Muscle of arm (tissue), 12 donors: ENCODE results near the gene PMEPA1. TPM values are rescaled to one million over a fixed set of nuclear protein-coding genes. Genes with fewer than 3 reads are reported as not detected.

Experiments used
- DNase-seq: peaks from one replicate; pipeline ENCODE4 v3.0.0-alpha.2; 2013
- polyA plus RNA-seq, 12 donors: library from polyadenylated mRNA; unstranded; fragments of 120-200 nt; gene quantifications; one replicate each; pipeline ENCODE4 v1.2.1, GENCODE V29; 2013; ENCODE audit not compliant: insufficient read length in 12 of 12

The PMEPA1 gene
- polyA plus RNA-seq, 12 donors, result 16.1 to 93.0 (median 22.5) TPM

DNA sequence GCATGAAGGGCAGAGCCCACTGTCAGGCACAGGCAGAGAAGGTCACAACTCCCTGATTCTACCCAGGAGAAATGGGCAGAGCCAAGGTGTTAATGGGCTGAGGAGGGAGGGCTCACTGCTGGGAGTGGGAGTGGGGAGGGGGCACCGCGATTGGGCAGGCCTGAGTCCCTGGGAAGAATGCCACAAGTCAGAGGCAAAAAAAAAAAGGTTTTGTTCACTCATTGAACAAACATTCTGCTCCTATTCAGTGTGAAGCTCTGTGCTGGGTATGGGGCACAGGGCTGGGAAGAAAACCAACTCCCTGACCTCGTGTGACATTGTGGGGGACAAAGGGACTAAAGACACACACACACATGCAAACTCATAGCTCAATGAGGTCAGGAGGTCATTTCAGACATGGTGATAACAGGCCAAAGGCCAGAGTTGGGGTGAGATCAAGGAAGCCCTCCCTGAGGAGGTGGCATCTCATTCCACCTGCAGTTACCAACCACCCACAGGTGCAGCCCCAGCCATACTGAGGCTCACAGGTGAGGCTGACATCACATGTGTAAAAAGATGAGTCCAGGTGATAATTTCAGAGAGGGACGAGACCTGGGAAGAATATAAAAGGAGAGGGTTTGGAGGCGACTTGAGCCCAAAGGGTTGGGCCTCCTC, 3.2 kb upstream of the PMEPA1 start:
- no peak for DNase-seq

DNA sequence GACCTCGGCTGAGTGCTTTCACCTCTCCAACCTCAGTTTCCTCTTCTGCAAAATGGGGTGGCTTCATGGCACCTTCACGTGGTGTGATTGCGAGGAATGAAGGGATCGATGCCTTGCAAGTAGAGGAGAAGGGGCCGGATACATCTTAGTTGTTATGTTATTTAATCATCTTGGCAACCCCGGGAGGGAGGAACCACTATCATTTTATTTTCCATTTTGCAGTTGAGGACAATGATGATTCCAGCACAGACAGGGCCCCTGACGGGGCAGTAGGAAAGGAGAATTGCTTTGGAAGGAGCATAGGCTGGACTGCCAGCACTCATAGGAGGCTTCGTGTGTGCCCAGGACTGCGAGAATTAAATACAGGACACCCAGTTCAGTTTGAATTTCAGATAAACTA, 2.5 kb upstream of the PMEPA1 start:
- no peak for DNase-seq

DNA sequence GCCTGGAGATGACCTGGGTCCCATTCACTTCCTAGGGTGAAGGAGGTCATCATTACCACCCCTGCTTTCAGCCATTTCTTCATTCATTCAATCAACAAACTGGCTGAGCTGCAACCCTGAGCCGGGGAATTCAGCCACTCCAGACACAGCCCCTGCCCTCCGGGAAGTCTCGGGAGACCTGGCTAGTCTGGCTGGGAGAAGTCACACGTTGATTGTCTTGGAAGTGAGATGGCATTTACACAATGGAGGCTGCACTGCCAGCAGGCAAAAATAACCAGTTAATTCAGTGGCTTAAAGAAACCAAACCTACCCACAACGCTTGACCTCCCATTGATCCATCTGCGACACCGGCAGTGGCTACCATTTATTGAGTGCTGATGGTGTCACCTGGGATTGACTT, 2.0 kb upstream of the PMEPA1 start:
- no peak for DNase-seq

DNA sequence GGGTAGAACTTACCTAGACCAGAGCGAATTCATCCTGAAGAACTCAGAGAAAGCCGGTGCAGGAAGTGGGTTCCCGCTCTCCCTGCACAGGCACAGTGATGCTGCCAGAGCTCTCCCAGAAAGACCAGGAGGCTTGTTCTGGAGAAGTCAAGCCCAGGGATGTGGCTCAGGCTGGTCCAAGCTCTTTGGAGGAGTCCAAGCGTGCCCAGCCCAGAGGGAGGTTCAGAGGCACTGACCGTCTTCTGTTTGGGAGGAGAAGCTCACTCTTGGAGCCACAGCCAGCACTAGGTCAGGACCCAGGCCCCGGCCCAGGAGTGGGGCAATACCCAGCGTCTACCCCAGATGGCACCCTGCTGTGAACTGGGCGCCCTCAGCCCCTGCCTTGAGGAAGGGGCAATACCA, 1.5 kb upstream of the PMEPA1 start:
- no peak for DNase-seq

DNA sequence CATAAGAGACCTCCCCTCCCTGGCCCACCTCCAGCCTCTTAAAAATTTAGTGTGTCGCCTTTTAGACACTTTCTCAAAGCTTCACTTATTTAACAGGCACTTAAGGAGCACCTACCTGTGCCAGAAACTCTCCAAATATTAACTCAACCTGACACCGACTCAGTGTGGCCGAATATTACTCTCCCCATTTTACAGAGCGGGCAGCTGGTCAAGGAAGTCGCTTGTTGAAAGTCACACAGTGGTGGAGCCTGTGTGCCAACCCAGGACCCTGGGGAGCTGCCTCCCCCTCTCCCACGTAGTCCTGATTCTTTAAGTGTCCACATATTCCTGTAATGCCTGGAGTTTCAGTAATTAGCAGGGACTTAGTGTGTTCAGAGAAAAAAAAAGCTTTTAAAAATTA, 1.0 kb upstream of the PMEPA1 start:
- no peak for DNase-seq

DNA sequence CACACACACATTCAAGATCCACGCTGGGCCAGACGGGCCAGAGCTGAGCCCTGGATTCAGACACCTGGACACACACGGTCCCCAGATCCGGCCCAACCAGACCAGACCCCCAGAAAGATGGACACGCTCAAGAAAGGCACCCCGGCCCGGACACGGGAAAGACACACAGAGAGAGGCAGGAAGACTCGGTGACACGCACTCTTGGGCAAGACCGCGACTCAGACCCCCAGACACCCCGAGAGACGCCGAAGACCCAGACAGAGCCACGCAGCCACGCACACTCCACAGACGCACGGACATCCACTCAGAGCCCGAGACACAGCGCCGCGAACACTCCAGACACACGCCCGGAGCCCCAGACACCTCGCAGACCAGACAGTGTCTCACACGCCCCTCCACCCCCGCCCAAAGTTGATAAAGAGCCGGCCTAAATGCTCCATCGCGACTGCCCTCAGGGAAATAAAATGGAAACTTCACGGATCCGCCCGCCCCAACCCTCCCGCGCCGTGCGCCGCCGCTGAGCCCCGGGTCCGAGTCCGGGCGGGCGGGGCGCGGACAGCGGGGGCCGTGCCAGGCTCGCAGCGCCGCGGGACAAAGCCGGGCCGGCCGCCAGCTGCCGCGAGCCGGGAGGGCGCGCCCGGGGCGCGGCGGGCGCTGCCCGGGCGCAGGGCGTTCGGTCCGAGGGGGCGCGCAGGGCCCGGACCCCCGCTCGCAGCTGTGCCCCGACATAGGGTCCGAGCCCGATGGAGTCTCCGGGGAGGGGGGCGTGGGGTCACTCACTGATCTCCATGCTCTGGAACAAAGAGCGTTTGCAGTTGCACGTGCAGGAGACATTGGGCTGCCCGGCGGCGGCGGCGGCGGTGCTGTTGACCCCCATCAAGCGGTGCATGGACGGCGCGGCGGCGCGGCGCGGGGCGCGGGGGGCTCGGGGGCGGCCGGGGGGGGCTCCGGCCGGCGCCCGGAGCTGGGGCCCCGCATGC, 831 bp downstream of the PMEPA1 start:
- DNase-seq, result no peak

DNA sequence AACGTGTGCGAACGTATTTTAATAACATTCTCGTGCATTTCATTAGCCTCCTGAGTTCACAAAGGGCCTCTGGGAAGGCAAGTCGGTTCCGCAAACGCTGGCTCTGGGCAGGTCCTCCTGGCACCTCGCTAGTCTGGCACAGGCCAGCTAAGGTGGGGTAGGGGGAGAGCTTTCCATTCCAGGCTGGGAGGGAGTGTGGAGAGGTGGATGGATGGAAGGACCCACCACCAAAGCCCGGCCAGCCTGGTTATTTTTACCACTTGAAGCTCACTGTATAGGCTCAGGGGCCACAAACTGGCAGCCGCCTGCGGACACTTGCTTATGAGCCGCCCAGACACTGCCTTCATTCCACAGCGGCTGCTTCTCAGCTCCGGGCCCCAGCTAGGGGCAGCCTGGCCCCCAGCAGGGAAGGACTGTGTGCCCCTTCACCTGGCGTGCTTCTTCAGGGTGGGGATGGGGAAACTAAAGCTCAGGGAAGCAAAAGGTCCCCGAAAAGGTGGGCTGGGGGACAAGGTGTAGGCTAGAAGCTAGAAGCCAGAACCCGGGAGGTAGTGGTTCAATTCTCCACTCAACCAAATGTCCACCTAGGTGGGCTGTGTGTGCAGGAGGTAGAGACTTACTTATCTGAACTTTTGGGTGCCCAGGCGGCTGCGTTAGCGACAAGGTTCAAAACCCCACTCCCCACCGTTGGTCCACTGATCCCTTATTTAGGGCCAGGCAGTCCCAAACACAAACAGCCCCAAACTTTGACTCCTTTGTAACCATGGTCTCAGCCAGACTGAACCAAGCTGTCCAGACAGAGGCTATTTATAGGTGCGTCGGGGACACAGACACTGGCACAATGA, 1.7 kb downstream of the PMEPA1 start:
- no peak for DNase-seq

DNA sequence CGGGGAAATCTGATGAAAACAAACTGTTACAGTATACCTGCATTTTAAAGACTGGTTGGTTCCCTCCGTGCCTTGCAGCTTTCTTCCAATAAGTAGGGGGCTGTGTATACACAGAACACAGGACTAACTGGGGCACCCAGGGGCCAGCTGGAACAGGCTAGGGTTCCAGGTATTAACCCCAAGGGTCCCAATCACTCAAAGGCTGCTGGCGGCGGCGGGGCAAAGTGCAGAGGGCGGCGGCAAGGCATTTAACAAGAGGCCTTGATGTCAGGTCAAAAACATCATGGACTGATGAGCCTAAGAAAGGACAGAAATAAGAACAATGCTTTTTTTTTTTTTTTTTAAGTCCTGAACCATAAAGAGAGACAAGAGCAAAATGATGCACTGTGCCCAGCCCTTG, 2.5 kb downstream of the PMEPA1 start:
- DNase-seq, result no peak

DNA sequence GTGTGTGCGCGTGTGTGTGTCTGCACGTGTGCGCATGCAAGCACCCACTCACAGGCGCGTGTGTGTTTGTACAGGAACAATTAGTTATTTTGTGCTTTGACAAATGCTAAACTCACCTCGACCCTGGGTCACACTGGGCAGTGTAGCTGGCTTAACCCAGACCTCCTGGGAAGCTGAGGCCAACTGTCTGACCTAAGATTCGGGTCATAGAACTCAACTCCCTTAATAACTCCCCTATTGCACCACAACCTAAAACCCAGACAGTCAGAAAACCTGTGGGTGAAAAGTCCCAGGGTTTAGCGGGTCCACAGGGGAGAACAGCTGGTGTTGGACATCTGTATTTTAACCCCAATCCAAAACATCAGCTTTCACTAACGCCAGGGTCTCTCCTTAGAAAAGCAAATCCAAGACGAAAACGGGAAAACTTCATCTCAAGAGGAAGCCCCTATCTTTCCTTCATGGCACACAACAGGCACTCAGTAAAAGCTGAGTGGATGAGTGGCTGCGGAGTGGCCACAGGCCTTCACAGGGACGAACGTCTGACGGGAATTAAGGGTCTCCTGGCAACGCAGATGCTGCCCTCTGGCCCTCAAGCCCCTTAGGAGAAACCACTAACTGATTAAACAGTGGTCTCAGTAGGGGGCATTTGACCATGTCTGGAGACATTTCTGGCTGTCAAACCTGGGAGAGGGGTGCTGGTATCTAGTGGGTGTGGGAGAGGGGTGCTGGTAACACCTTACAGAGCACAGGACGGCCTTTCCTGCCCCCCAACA, 4.5 kb downstream of the PMEPA1 start:
- DNase-seq, result no peak

DNA sequence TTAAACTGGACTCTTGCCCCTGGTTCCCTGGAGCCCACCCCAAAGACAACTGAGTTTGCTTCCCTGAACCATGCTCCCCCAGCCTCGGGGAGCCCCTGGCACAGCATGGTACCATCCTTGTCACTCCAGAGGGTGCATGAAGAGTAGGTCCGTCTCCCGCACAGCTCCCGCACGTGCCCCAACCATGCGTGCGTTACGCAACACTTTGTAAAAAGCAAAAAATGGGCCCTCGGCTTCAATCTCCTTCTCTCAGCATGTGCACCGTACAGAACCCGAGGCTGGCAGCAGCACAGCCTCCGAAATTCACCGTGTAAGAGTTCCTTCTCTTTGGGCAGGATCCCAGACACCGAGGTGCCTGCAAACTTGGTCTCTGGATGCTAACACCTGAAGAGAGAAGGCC, 5.6 kb downstream of the PMEPA1 start:
- no peak for DNase-seq

DNA sequence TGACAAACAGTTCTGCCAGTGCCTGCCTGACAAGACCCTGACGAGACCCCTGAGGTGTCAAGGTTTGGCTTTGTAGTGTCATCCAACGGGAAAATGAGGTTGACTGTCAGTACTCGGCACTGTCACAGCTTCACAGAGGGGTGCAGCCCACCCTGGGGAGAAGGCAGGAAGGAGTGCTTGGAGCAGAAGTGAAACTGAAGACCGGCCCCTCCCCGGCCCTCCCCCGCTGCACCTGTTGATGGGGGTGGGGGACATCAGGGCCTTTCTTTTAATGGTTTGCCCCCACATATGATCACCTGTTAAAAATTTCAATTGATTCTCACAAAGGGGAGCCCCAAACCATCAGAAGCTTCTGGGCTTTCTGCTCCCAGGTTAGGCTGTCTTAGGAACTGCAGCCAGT, 6.8 kb downstream of the PMEPA1 start:
- DNase-seq, result no peak

DNA sequence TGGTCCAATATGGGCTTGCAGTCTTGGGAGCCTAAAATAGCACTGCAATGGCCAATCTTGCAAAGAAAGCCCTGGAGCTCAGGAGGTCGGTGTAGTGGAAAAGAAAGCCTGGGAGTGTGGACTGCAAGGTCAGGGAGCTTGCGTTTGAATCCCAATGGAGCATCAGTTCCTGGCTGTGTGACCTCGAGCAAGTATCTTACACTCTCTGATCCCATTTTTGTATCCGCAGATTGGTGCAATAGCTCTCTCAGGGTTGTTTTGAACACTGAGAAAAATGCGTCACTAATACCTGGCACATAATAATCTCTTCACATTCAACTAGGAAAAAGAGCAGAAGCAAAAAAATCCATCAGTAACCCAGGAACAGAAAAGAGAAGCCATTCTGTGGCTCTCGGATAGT, 7.3 kb downstream of the PMEPA1 start:
- DNase-seq, result no peak

DNA sequence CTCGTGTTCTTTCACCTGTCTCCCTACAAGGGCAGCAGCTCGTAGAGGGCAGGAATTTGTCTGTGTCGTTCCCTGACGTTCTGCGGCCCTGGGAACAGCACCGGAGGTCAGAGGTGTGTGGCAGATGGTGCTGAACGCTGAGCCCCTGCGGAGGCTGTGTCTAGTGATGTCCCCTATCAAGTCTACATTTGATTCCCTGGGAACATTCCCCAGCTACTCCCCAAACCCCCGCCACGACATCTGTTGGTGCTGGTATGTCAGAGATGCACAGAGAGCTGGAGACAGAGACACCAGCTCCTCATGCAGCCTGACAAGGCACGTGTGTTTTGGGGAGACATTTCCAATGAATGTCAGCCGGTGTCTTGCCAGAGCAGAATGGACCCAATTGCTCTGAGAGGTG, 7.7 kb downstream of the PMEPA1 start:
- no peak for DNase-seq

DNA sequence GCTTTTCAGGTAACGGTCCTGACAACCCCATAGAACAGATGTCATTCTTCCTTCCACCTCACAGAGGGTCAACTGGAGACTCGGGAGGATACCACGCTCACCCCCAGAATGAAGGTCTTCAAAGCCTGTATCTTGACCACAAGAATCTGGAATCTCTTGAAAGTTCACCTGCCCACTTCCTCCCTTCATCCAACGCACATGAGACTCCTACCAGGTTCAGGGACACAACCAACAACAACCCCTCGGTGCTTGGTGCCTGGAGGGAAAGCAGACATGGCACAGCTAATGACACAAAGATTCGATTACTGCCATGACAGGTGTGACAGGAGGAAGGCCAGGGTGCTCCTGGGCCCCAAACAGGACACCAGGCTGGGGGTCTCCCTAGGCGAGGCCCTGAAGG, 8.2 kb downstream of the PMEPA1 start:
- no peak for DNase-seq

DNA sequence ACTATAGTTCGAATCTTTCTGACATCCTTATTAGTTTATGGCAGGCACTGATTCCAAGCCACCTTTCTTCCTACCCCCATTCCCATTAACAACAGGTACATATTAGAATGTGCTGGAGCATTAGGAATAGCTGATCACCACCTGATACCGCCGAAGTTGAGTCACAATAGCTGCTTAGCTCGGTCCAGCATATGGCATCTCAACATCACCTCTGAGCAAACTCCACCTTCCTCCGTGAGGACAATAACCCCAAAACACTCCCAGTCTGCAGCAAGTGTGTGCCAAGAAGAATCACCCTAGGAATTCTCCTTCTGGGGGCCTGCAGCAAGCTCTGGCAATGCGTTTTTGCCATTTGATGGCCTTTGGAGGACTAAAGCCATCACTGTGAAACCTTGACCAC, 8.7 kb downstream of the PMEPA1 start:
- DNase-seq, result no peak

DNA sequence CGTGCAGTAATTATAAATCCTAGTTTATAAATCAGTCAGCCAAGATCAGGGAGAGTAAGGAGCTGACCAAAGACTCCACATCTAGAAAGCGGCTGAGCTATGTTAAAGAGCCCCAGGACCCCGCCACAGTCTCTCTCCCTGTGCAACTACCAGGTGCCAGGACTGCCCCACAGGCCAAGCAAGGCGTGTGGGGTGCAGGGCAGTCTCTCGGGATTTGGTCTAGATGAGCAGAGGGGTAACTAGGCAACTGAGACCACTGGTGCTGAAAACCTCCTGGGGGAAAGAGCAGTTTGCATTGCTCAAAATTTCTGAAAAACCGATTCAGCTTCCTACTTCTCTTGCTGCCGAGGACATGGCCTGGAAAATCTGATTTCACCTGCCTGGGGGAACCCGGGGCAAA, 10.4 kb downstream of the PMEPA1 start:
- no peak for DNase-seq

DNA sequence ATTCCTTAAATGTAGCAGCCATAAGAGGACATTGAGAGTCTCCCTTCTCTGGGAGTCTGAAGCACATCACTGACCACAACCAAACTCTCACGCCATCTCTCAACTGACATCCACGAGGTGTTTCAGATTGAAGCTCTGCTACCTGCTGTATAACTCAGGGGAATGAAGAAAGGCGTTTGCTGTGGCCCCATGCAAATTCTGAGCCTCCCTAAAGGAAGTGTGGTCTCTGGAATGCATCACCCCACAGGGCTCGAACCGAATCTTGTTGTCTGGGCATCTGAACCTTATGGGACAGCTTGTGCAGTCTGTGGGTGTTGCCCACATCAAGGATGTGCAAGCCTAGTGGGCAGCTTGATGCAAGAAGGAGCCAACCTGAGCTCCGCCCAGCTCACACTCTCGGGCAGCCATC, 10.9 kb downstream of the PMEPA1 start:
- DNase-seq, result no peak

DNA sequence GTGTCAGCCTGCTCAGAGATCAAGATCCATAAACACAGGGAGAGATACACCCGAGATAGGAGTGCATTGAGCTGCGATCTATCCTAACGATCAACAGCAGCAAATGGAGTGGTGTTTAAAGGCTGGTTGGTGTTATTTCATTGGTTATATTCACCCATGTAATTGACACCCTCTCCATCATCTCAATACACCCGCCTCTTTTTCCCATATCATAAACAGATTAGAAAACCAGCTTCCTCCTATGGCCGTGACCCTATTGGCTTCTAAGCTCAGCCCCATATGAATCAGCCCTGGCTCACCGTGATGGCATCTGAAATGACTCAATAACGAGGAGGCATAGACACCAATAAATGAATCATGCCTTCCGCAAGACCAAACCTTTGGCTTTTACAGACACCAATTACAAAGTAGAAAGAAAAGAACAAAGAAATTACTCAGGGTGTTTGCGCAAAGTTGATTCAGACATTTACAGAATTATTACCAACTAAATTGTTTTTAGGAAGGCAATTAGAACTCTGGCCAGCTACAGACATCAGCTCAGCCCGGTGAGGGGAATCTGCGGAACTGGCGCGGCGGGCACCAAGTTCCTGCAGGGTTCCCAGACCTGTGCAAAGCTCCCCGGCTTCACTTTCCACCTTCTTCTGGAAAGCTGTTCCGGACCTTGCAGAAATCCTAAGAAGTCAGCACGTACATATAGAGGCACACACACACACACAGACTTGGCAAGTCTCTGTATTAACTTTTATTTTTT, 11.5 kb downstream of the PMEPA1 start:
- no peak for DNase-seq

DNA sequence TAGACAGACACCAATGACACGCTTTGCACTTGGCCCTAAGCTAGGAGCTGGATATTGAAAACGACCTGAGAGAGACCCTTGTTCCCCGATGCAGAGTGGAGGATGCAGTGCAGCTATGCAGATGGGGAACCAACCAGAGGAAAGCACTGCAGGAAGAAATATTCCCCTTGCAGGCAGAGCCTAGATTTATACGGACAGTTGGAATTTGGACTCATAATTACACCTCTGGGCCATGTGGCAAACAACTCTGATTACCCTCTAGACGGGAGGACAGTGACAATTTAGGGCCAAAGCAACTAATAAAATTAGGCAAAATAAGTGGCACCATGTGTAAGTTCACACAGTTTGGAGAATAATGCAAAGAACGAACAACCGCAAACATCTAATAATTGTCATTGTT, 12.3 kb downstream of the PMEPA1 start:
- DNase-seq, result no peak

DNA sequence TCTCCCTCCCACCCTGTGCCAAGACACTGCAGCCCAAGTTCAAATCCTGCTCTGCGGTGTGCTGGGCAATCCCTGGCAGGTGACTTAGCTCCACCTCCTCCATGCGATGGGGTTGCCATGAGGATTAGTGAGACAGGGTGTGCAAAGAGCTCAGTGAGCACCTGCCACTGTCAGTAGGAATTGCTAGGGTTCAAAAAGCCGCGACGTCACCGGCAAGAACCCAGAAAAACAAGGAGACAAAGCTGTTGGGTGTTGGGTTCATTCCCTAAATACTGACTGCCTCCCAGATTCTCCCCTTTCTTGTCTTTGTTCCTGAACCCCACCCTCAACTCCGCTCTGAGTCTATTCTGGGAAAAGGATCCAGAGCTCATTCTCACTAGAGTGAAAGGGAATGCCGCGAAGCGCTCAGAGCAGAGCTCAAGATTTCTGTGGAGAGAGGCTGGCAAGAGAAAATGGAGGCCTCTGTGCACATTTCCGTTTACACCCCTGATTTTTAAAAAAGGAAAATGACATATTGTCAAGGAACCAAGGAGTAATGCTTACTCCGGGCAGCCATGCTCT, 13.3 kb downstream of the PMEPA1 start:
- no peak for DNase-seq

DNA sequence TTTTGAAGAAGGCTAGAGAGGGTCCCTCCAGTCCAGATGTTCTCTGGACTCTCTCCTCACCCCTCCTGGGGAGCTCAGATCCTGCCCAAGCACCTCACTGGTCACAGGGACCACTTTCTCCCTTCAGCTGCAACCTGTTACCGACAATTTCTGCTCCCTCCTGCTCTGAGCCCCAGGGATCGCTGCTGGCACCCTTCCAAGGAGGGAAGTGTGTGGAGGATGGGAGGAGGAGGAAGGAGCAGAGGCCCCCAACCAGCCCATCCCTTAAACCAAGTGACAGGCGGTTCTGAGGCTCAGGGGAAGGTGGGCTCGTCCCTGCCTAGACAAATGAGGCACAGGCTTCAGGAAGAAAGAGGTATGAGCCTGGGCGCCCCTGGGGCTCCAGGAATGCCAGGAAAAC, 13.9 kb downstream of the PMEPA1 start:
- no peak for DNase-seq
